Parathyroid adenoma (tissue), 2 donors: ENCODE results near the gene POSTN.

ENCODE experiments used
- H2AFZ ChIP-seq: fragments of 300-600 bp; sonication (generic); one replicate; pipeline ENCODE4 v1.7.0; 2017; ENCODE audit warnings: antibody characterized with exemption, mild to moderate bottlenecking
- H3K27ac ChIP-seq: fragments of 300-600 bp; sonication (generic); one replicate; pipeline ENCODE4 v1.7.0; 2017
- H3K27me3 ChIP-seq: fragments of 300-600 bp; sonication (generic); one replicate; pipeline ENCODE4 v1.7.0; 2017; ENCODE audit warnings: low read length; ENCODE audit not compliant: control insufficient read depth, insufficient read depth
- H3K36me3 ChIP-seq: fragments of 300-600 bp; sonication (generic); one replicate; pipeline ENCODE4 v1.7.0; 2017; ENCODE audit warnings: low read length; ENCODE audit not compliant: control insufficient read depth, insufficient read depth
- H3K4me1 ChIP-seq: fragments of 300-600 bp; sonication (generic); one replicate; pipeline ENCODE4 v1.7.0; 2017; ENCODE audit warnings: control low read depth
- H3K4me2 ChIP-seq: fragments of 300-600 bp; sonication (generic); one replicate; pipeline ENCODE4 v1.7.0; 2017; ENCODE audit warnings: low read length
- H3K4me3 ChIP-seq: fragments of 300-600 bp; sonication (generic); one replicate; pipeline ENCODE4 v1.7.0; 2017; ENCODE audit warnings: low read depth, low read length
- H3K79me2 ChIP-seq: fragments of 300-600 bp; sonication (generic); one replicate; pipeline ENCODE4 v1.7.0; 2017; ENCODE audit warnings: control low read depth
- H3K9ac ChIP-seq: fragments of 300-600 bp; sonication (generic); one replicate; pipeline ENCODE4 v1.7.0; 2017; ENCODE audit warnings: mild to moderate bottlenecking
- H3K9me3 ChIP-seq: fragments of 300-600 bp; sonication (generic); one replicate; pipeline ENCODE4 v1.7.0; 2017; ENCODE audit warnings: low read length; ENCODE audit not compliant: control insufficient read depth
- TF ChIP-seq, protein P1 (sequence below): fragments of 300-600 bp; sonication (generic); IDR thresholded peaks from one replicate; pipeline ENCODE4 v1.7.0; 2017; ENCODE audit warnings: antibody characterized with exemption, mild to moderate bottlenecking
- donor health status: primary hyperparathyroidism.

The POSTN gene

DNA sequence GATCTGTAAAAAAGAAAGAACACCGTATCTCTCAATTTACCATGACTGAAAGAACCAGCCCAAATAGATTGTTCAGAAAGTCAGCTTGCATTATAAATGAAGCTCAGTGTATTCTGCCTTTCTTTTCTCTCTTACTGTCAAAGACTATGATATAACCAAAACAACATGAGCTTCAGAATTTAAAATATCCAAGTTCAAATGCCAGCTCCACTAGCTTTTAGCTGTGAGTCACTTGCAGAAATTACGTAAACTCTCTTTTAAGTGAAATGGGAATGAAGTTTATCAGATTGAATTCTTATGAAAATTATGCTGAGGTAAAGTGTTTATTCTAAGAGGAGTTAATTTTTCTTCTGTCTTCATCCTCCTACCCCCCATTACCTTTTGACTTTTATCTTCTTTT is 20.0 kb upstream of the POSTN start:
- Histone ChIP-seq H3K9me3 (no peaks in the 10 kb centered on the region), H3K27me3 (no peaks in the 10 kb centered on the region), H3K79me2 (no peaks in the 10 kb centered on the region), H3K36me3 (no peaks in the 10 kb centered on the region), H3K9ac (no peak overlapping the region), H3K4me1 (no peaks in the 10 kb centered on the region), H3K4me2 (no peak overlapping the region), H3K27ac (no peak overlapping the region), H3K4me3 (no peak overlapping the region), H2AFZ (no peak overlapping the region)
- TF ChIP-seq, protein P1, sequence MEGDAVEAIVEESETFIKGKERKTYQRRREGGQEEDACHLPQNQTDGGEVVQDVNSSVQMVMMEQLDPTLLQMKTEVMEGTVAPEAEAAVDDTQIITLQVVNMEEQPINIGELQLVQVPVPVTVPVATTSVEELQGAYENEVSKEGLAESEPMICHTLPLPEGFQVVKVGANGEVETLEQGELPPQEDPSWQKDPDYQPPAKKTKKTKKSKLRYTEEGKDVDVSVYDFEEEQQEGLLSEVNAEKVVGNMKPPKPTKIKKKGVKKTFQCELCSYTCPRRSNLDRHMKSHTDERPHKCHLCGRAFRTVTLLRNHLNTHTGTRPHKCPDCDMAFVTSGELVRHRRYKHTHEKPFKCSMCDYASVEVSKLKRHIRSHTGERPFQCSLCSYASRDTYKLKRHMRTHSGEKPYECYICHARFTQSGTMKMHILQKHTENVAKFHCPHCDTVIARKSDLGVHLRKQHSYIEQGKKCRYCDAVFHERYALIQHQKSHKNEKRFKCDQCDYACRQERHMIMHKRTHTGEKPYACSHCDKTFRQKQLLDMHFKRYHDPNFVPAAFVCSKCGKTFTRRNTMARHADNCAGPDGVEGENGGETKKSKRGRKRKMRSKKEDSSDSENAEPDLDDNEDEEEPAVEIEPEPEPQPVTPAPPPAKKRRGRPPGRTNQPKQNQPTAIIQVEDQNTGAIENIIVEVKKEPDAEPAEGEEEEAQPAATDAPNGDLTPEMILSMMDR, result no peak

DNA sequence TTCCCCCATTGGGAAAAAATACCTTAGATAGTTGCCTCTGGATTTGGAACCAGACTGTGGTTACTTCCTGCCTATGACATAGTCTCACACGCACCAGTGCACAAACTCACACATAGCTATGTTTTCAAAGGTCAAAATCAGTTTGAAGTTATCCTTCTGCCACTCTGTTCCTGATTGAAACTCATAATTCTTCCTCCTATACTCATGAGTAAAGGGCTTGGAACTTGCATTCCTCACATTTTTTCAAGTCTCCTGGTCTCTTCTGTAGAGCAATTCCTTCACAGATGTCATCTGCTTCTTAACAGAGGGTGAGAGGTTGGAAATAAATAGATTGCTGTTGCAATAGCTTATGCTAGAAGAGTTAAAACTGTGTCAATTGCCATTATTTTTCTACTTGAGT is 18.6 kb upstream of the POSTN start:
- TF ChIP-seq, protein P1, result no peak
- H3K9me3 ChIP-seq, result no peaks in the 10 kb centered on the region
- no peak overlapping the region for H3K4me3 ChIP-seq
- H3K36me3 ChIP-seq, result no peaks in the 10 kb centered on the region
- H3K4me2 ChIP-seq, result no peak overlapping the region
- no peaks in the 10 kb centered on the region for H3K4me1 ChIP-seq
- no peaks in the 10 kb centered on the region for H3K79me2 ChIP-seq
- no peak overlapping the region for H3K9ac ChIP-seq
- no peak overlapping the region for H3K27ac ChIP-seq
- H3K27me3 ChIP-seq, result no peaks in the 10 kb centered on the region
- no peak overlapping the region for H2AFZ ChIP-seq

DNA sequence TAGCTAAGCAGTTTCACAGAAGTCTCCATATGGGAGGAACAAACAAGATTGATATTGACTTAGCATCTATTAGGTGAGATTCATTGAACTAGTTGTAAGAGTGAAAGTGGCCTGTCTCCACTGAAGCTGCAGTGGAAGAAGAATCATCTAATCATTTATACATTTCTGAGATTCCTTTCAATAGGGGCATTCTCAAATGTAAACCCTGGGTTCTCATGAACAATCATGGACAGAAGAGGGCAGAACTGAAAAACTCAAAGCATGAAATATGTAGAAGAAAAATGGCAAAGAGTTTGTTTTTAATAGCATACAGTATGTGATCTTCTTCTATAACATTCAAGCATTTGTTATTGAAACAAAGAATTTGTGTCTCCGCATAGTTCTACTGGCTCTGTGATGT is 17.6 kb upstream of the POSTN start:
- no peak overlapping the region for H3K9ac ChIP-seq
- no peak overlapping the region for H3K4me2 ChIP-seq
- H3K4me3 ChIP-seq, result no peak overlapping the region
- H3K27me3 ChIP-seq, result no peaks in the 10 kb centered on the region
- TF ChIP-seq, protein P1, result no peak
- no peaks in the 10 kb centered on the region for H3K9me3 ChIP-seq
- H2AFZ ChIP-seq, result no peak overlapping the region
- H3K36me3 ChIP-seq, result no peaks in the 10 kb centered on the region
- no peaks in the 10 kb centered on the region for H3K79me2 ChIP-seq
- H3K27ac ChIP-seq, result no peak overlapping the region
- no peaks in the 10 kb centered on the region for H3K4me1 ChIP-seq

DNA sequence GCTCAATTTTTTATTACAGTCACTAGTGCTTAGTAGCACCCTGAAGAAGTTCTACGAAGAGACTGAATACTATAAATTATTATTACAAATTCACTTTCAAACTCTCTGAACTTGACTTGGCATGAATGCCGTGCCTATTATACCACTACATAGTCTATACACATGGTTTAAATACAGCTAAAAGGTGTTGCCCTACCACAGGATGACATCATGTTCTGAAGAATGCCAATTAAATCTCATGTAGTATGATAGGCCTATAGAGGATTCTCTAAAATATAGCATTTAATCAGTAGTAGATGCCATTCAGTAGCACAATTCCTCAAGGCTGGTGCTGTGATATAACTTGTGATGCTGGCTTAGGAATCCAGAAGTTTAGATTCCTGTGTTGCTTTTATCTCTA is 16.7 kb upstream of the POSTN start:
- H3K9me3 ChIP-seq, result no peaks in the 10 kb centered on the region
- no peak overlapping the region for H3K4me3 ChIP-seq
- no peaks in the 10 kb centered on the region for H3K79me2 ChIP-seq
- no peak overlapping the region for H3K4me2 ChIP-seq
- H3K9ac ChIP-seq, result no peak overlapping the region
- no peak overlapping the region for H3K27ac ChIP-seq
- no peak overlapping the region for H2AFZ ChIP-seq
- no peaks in the 10 kb centered on the region for H3K4me1 ChIP-seq
- no peaks in the 10 kb centered on the region for H3K36me3 ChIP-seq
- TF ChIP-seq, protein P1, result no peak
- no peaks in the 10 kb centered on the region for H3K27me3 ChIP-seq

DNA sequence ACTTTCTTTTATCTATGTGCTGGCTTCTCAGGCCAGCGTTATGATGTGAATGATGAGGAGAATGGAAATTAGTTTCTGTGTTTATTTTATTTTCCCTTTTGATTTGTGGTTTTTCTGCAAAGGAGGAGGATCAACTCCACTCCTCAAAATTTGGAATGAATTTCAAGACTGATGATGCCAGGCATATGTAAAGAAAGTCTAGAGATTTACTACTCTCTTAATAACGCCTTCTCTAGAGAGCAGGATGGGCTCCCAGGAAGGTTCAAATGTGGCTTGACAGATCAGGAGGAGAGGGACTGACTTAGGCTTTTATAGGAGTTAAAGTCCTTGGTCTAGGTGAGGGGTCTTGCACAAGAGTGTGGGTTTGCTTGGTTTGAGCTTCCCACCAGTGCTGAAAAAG is 15.1 kb upstream of the POSTN start:
- H3K9me3 ChIP-seq, result no peaks in the 10 kb centered on the region

More for the DNA sequence above, 15.1 kb upstream of the POSTN start:
- TF ChIP-seq, protein P1, result no peak
- H3K4me2 ChIP-seq, result no peak overlapping the region
- H3K4me3 ChIP-seq, result no peak overlapping the region
- H3K4me1 ChIP-seq, result no peaks in the 10 kb centered on the region
- H3K27ac ChIP-seq, result no peak overlapping the region
- H3K27me3 ChIP-seq, result no peaks in the 10 kb centered on the region
- no peaks in the 10 kb centered on the region for H3K79me2 ChIP-seq
- H3K9ac ChIP-seq, result no peak overlapping the region
- H3K36me3 ChIP-seq, result no peaks in the 10 kb centered on the region
- no peak overlapping the region for H2AFZ ChIP-seq
